GM12874 (cell line): ENCODE data around the gene MAD2L1BP.

Source experiments
- CTCF ChIP-seq: IDR thresholded peaks from 2 replicates; pipeline ENCODE4 v1.5.1; 2011; ENCODE audit warnings: low read depth, mild to moderate bottlenecking, control low read depth, low read length, moderate library complexity; ENCODE audit not compliant: insufficient read depth

The MAD2L1BP gene

GRCh38 chr6:43683708-43684455, 48.2 kb downstream of the MAD2L1BP start:
- TF ChIP-seq CTCF, result no peak

- no peak for TF ChIP-seq CTCF
Measured at GRCh38 chr6:43687079-43687436, 51.4 kb downstream of the MAD2L1BP start.

DNA sequence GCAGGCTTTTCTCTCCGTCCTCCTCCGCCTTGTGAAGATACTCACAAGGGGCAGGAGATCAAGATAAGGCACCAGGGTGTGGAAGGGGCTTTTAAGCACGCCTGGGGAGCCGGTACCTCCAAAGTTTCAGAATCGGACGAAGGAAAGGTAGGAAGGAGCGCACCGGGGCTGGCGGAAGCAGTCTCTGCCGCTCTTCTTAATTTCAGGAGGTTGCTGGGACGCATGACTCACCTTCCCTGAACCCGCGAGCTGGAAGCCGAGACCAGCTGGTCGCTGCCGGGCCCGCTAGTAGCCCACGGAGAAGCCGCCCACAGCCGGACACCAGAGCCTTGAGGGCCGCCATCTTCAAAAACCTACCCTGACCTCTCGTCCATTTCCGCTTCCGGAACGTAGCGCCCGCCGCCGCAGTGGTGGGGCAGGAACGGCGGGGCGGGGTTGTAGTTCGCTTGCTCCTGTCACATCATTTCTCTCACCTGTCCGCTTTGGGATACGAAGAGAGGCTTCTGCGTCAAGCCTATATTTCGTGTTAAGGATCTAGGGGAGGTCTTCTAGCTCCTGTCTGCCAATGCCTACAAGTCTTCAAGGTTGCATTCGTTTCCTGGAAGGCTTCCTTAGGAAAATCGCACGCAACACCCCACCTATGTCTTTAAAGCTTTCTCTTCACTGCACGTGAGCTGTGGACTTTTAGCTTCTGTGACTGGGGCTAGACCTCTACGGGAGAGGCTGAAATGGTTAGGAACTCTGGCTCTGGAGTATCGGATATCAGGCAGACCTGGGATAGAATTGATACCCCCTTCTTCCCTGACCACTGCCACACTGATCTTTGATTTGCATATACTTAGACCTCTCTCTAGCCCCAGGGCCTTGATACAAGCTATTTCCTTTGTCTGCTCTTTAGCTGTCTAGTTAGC, 52.1 kb downstream of the MAD2L1BP start, which contains the start of gene MRPS18A:
Gene MRPS18A, minus strand, starts transcription at position 355 of the 911 bp plus-strand sequence. Its CDS starts 12 bp downstream, at position 343.
- no peak for TF ChIP-seq CTCF

GRCh38 chr6:43689421-43689820, 53.8 kb downstream of the MAD2L1BP start:
- no peak for TF ChIP-seq CTCF
